GM19035 (cell line): ENCODE results near the gene CX3CL1.
"Not testable (repeated sequence)": the region's sequence is repeated elsewhere in the genome, so short reads cannot be mapped to it uniquely, and the experiment has no call there.

Experiments
- ATAC-seq: cut with Tn5 transposase; IDR thresholded peaks from one replicate; pipeline ENCODE4 v1.9.1; 2021; ENCODE audit not compliant: unreplicated experiment

Gene CX3CL1

DNA sequence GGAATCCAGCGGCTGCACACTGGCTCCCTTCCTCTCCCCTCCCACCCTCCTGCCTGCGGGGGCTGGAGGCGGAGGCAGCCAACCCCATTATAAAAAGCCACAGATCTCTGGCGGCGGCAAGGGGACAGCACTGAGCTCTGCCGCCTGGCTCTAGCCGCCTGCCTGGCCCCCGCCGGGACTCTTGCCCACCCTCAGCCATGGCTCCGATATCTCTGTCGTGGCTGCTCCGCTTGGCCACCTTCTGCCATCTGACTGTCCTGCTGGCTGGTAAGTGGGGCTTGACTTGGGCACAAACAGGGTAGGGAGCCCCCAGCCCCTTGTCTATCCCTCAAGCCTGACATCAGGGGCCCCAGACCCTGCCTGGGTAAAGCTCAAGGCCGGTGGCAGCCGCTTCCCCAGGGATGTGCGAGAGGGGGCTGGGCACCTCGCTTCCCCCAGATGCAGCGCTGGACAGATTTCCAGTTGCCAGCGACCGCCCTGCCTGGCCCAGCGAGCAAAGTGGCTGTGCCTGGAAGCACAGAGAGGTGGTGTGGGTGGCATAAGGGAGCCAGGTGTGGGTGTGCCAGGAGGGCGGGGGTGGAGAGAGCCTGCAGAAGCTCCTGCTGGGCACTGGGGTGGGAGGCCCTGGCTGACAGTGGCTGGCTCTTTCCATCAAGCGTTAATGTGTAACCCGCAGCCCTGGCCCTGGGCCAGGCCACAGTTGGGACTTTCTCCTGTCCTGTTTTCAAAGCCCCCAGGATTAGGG, at the start of gene CX3CL1:
CX3CL1 (plus strand) TSS at position 119 of the 745 bp plus-strand sequence; CDS start at position 198, 79 bp downstream.
- no peak for ATAC-seq

DNA sequence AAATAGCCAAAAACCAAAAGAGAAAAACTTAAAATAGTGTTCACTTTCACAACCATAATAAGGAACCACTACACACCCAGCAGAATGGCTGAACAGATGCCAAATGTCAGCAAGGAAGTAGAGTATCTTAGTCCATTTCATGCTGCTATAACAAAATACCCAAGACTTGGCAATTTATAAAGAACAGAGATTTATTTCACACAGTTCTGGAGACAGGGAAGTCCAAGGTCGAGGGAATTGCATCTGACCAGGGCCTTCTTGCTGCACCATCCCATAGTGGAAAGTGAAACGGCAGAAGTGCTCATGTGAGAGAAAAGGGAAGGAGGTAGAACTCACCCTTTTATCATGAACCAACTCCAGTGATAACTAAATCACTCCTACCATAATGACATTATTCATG, 47.5 kb upstream of the CX3CL1 start:
- ATAC-seq: no peak

DNA sequence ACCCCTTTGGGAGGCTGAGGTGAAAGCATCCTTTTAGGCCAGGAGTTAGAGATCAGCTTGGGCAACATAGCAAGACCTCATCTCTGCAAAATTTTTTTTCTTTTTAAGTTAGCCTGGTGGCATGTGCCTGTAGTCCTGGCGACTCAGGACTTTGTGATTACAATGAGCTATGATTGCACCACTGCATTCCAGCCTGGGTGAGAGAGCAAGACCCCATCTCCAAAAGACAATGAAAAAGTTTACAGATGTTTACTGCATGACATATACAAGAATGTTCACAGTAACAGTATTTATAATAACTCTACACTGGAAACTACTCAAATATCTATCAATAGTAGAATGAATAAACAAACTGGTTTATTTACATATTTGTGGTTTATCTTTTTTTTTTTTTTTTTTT, 46.8 kb upstream of the CX3CL1 start:
- ATAC-seq: no peak

DNA sequence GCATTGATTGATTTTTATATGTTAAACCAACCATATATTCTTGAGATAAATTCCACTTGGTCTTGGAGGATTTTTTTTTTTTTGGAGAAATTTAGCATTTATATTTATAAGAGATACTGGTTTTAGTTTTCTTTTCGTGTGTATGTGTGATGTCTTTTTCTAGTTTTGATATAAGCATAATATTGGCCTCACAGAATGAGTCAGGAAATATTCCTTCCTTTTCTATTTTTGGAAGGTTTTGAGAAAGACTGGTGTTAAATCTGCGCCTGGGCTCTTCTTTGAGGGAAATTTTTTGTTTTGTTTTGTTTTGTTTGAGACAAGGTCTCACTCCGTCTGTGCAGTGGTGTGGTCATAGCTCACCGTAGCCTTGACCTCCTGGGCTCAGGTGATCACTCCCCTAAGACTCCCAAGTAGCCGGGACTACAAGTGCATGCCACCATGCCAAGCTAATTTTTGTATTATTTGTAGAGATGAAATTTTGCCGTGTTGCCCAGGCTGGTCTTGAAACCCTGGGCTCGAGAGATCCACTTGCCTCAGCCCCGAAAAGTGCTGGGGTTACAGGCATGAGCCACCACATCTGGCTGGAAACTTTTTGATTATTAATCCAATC, 42.5 kb upstream of the CX3CL1 start:
- no peak for ATAC-seq

DNA sequence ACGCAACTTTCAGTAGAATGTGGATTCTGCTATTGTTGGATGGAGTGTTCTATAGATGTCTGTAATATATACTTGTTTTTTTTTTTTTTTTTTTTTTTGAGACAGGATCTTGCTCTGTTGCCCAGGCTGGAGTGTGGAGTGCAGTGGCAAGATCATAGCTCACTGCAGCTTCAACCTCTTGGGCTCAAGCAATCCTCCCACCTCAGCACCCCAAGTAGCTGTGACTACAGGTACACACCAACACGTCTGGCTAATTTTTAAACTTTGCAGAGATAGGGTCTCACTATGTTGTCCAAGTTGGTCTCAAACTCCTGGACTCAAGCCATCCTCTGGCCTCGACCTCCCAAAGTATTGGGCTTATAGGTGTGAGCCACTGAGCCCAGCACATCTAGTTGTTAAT, 40.9 kb upstream of the CX3CL1 start:
- ATAC-seq: no peak

DNA sequence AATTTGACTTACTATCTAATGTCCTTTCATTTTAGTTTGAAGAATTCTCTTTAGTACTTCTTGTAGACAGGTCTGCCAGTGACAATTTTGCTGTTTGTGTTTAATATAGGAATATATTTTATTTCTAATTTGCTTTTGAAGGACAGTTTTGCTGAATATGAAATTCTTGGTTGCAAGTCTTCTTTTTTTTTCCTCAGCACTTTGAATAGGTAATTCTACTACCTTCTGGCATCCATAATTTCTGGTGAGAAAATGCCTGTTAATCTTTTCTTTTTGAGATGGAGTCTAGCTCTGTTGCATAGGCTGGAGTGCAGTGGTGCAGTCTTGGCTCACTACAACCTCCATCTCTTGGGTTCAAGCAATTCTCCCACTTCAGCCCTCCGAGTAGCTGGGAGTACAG, 38.9 kb upstream of the CX3CL1 start:
- ATAC-seq: no peak

DNA sequence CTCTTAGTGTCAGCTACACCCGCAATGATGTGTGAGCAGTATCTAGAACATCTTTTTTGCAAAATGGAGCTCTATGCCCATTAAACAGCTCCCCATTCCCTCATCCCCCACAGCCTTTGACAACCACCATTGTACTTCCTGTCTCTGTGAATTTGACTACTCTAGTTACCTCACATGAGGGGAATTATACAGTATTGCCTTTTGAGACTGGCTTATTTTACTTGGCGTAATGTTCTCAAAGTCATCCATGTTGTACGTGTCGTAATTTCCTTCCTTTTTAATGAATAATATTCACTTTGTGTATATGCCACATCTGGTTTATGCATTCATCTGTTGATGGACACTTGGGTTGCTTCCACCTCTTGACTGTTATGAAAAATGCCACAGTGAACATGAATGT, 36.9 kb upstream of the CX3CL1 start:
- ATAC-seq: no peak

DNA sequence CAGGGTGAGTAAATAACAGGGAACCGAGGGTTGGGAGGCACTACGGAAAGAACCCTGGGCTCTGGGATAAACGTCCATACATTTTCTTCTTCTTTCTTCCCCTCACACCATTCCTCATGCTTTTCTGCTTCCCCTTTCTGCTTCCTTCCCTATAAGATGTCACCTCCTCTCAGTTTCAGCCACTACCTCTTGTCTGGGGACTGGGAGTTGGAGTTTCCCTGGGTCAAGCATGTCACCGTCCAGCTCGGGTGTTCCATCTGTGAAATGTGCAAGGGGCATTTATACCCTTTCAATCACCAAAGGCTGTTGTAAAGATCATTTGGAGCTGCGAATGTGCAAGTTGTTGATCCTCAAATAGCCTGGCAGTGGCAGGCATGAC, 31.2 kb upstream of the CX3CL1 start:
- no peak for ATAC-seq

DNA sequence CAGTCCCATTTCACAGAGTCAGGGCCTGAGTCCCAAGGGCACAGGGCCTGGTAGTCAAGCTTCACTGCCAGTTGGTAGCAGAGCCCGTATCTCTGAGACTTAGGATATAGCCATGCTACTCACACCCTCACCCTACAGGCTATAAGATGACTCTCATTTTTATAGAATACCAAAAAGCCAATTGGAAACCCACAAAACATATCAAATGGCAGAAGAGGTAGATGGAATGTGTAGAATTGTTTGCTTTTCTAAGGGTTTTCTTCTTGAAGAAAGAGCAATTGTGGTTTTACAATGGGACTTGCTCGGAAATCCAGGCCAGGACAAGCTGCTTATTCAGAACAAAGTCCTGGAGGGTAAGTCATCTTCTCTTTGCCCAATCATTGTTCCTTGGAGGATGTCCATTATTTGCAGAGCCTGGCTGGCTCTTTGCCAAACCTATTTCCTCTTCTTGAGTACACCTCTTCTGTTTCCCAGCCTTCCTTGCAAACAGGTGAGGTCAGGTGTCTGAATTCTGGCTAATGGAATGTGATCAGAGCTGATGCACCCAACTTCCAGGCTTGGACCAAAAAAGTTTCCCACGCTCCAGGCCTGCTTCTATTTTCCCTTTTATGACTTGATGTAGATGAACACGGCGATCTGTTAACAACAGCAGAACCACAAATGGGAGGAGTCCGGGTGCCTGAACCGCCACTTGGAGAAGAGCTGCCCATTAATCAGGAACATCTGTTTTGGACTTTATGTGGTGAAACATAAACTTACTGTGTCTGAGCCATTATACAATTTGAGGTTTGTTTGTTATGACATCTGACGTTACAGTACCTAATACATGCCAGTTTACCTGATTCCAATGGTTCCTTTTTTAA, 30.6 kb upstream of the CX3CL1 start:
- ATAC-seq: no peak

DNA sequence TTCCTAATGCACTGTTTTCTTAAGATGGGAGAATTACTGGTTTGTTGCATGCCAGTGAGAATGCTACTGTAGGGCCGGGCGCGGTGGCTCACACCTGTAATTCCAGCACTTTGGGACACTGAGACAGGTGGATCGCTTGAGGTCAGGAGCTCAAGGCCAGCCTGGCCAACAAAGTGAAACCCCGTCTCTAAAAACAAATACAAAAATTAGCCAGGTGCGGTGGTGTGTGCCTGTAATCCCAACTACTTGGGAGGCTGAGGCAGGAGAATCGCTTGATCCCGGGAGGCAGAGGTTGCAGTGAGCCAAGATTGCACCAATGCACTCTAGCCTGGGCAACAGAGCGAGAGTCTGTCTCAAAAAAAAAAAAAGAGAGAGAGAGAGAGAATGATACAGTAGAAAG, 29.7 kb upstream of the CX3CL1 start:
- not testable (repeated sequence) for ATAC-seq

DNA sequence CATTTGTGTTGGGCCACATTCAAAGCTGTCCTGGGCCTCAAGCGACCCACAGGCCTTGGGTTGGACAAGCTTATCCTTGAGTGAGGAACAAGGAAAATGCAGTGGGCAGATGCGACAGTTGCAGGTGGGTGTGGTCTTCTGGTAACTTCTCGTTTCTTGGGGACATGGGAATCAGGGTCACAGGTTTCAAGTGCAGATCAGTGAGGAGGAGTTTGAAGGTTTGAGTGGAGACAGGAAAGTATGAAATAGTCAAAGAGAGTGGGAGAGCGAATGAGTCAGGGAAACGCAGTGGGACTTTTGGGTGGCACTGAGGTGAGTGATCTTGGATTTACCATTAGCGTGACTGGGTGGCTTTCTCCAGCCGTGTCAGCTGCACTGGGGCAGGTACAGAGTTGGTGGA, 29.1 kb upstream of the CX3CL1 start:
- ATAC-seq: no peak

DNA sequence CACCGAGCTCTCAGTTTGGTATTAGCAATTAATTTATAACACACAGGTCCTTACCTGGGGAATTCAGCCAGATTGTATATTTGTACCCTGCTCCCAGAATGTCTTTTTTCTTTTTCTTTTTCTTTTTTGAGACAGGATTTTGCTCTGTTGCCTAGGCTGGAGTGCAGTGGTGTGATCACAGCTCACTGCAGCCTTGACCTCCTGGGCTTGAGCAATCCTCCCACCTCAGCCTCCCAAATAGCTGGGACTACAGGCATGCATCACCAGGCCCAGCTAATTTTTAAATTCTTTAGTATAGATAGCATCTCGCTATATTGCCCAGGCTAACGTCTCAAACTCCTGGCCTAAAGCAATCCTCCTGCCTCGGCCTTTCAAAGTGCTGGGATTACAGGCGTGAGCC, 28.2 kb upstream of the CX3CL1 start:
- ATAC-seq: not testable (repeated sequence)

DNA sequence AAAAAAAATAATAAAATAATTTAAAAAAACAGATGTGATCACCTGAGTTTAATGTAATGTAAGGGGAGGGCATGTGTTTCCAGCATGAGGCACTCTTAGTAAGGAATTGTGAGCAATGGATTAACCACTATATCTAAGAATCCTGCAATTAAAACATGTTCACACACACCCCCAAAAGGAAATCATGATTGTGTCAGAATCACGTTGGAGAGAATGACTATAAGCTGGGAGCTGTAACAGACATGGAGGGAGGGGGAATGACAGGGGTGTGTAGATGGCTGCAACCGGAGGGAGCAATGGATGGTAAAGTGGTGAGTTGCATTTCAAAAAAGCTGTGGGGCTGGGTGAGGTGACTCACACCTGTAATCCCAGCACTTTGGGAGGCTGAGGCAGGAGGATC, 27.3 kb upstream of the CX3CL1 start:
- ATAC-seq: no peak

DNA sequence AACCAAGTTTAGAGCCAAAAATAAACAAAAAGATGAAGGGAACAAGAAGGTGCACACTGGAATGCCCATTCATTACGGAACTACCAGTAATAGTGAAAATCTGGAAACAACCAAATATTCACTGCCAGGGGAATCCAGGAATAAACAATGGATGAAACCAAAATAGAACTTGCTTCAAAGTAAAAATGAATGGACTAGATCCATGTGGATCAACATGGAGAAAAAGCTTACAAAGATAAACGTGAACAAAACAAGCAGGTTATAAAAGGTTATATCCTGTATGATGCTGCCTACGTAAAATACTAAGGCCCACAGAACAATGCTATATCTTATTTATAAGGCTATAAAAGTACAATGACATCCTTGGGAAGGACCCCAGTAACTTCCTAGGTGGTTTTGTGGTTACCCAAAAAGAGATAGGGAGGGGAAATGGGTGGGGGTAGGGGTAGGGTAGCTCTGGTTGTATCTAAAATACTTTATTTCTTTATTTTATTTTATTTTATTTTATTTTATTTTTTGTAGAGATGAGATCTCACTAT, 26.6 kb upstream of the CX3CL1 start:
- no peak for ATAC-seq

DNA sequence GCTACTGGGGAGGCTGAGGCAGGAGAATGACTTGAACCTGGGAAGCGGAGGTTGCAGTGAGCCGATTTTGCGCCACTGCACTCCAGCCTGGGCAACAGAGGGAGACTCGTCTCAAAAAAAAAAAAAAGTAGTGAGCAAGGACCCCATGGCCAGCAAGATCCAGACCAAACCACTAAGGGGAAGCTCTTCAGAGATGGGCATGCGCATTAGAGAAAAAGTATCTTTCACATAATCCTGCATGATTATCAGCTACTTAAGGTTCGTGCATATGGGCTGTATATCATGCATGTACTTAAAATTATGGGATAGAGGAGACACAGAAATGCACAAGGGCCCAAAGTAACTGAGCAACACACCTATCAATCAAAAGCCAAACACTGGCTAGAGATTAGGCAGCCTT, 24.4 kb upstream of the CX3CL1 start:
- no peak for ATAC-seq

DNA sequence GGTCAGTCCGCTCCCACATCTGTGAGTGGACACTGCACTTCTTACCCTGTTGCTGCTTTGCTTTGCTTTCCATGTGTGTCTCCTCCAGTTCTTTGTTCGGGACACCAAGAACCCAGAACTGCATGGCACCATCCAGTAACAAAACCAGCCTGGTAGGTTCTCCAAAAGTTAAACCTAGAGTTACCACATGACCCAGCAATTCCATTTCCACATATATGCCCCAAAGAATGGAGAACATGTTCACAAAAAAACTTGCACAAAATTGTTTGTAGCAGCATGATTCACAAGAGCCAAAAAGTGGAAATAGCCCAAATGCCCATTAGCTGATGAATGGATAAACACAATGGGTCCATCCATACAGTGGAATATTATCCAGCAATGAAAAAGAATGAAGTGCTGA, 24.0 kb upstream of the CX3CL1 start:
- ATAC-seq: no peak

DNA sequence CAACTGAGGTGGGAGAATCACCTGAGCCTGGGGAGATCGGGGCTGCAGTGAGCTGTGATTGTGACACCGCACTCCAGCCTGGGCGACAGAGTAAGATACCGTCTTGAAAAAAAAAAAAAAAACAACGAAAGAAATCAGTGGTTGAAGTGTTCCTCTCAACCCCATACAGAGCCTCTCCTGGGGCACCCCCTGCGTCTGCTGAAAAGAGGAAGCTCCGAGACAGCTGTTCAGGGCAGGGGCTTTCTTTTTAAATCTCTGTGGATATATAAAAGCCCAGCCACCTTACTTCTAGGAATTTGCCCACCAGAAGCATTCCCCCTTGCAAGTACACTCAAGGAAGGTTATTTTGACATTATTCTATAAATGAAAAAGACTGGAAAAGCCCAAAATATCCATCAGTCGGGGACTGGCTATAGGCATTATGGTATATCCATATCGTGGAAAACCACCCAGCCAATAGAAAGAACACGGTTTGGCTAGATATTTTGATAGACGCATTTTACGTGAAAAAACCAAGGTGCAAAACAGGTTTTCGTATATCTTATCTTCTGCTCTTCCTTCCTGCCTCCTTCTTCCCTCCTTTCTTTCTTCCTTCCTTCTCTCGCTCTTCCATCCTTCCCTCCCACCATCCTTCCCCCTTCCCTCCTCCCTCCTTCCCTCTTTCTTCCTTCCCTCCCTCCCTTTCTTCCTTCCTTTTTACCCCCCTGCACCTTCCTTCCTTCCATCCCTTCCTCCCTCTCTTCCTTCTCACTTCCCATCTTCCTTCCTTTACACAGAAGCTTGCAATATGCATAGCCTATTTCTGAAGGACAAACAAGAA, 22.9 kb upstream of the CX3CL1 start:
- peak; percentile 88 for ATAC-seq

DNA sequence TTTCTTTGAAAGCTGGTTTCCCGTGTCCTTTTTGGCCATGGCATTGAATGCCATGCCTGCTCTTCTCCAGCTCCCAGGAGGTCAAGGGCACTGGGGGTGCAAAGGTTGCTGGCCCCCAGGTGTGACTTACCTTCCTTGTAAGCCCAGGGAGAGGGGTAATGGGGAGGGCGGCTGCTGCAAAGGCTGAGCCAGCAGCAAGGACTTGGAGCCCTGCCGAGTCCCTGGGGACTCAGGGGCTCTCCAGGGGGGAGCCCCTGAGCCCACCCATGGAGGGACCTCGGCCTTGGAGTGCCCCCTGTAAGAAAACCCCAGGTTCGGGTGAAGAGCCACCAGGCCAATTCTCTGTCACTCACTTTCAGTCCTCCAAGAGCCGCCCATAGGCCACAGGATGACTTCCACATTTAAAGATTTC, 19.6 kb upstream of the CX3CL1 start:
- ATAC-seq: no peak

DNA sequence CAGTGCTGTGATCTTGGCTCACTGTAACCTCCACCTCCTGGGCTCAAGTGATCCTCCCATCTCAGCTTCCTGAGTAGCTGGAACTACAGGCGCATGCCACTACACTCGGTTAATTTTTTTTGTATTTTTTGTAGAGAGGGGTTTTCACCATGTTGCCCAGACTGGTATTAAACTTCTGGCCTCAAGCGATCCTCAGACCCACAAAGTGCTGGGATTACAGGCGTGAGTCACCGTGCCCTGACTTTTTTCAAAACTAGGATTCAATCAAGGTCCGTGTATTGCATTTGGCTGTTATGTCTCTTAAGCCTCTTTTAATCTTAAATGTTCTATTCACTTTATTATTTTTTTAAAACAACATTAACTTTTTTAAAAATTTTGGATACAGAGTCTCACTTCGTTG, 18.0 kb upstream of the CX3CL1 start:
- ATAC-seq: no peak

DNA sequence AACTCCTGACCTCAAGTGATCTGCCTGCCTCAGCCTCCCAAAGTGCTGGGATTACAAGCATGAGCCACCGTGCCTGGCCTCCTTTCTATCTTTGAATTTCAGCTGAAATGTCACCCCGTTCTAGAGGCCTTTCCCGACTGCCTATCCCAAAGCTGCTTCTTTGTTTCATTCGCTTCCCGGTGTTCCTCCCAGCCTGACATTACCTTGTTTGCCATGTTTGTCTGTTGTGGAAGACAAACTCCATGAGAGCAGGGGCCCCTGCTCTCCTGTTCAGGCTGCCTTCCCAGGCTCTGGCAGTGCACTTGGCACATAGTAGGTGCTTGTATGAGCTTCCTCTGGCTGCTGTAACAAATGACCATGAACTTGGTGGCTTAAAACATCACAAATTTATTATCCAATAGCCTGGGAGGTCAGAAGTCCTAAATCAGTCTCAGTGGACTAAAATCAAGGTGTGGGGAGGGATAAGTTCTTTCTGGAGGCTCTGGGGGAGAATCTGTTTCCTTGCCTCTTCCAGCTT, 16.3 kb upstream of the CX3CL1 start:
- ATAC-seq: no peak

DNA sequence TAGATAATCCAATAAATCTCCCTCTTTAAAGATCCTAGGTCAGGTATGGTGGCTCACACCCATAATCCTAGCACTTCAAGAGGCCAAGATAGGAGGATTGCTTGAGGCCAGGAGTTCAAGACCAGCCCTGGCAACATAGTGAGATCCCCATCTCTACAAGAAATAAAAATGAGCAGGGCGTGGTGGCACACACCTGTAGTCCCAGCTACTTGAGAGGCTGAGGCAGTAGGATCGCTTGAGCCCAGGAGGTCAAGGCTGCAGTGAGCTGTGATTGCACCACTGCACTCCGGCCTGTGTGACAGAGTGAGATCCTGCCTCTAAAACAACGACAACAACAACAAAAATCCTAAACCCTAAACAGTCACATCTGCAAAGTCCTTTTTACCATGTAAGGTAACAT, 15.7 kb upstream of the CX3CL1 start:
- no peak for ATAC-seq
